Peyer's patch (tissue), 4 donors: ENCODE data around the gene RBM18. TPM values are rescaled to one million over a fixed set of nuclear protein-coding genes. Genes with fewer than 3 reads are reported as not detected.

ENCODE experiments used
- DNase-seq, 3 donors: peaks; one replicate each; pipeline ENCODE4 v3.0.0-alpha.2; 2017 to 2019
- H3K27ac ChIP-seq, 4 donors: fragments of 200-600 bp; sonication (generic); one replicate each; pipeline ENCODE4 v1.5.1; 2016 to 2019
- H3K27me3 ChIP-seq, 2 donors: fragments of 200-600 bp; sonication (generic); one replicate each; pipeline ENCODE4 v1.5.1; 2019
- H3K36me3 ChIP-seq, 3 donors: fragments of 200-600 bp; sonication (generic); one replicate each; pipeline ENCODE4 v1.5.1; 2016 to 2019
- H3K4me1 ChIP-seq, 4 donors: fragments of 200-600 bp; sonication (generic); one replicate each; pipeline ENCODE4 v1.5.1; 2016 to 2019
- H3K4me3 ChIP-seq, 4 donors: fragments of 200-600 bp; sonication (generic); 1 replicate in 3 of 4; 2 replicates in 1 of 4; pipeline ENCODE4 v1.5.1; 2016 to 2019; ENCODE audit warnings: mild to moderate bottlenecking in 1 of 4
- H3K9me3 ChIP-seq, 4 donors: fragments of 200-600 bp; sonication (generic); one replicate each; pipeline ENCODE4 v1.5.1; 2016 to 2019; ENCODE audit warnings: mild to moderate bottlenecking in 1 of 4
- POLR2A ChIP-seq, 2 donors: fragments of 450-650 bp; IDR thresholded peaks; one replicate each; pipeline ENCODE4 v1.5.1; 2017; ENCODE audit warnings: antibody characterized with exemption in 2 of 2, mild to moderate bottlenecking in 2 of 2, moderate library complexity in 2 of 2
- total RNA-seq, 4 donors: library from RNA; depleted of rRNA; stranded (reverse); fragments of >200 nt; gene quantifications; one replicate each; pipeline ENCODE4 v1.1.0, GENCODE V29; 2016
- TF ChIP-seq, protein P1 (sequence below), 6 experiments: fragments of 450-650 bp in 4 of 6; fragments of 200-600 bp in 2 of 6; sonication (generic) in 1 of 6; IDR thresholded peaks; one replicate each; pipeline ENCODE4 v1.5.1; 2017 to 2019; ENCODE audit warnings: antibody characterized with exemption in 6 of 6, mild to moderate bottlenecking in 3 of 6, moderate library complexity in 1 of 6

RBM18 gene
- total RNA-seq, 4 donors from 2014 or later, result 4.5 to 37.1 (median 7.5) TPM

DNA sequence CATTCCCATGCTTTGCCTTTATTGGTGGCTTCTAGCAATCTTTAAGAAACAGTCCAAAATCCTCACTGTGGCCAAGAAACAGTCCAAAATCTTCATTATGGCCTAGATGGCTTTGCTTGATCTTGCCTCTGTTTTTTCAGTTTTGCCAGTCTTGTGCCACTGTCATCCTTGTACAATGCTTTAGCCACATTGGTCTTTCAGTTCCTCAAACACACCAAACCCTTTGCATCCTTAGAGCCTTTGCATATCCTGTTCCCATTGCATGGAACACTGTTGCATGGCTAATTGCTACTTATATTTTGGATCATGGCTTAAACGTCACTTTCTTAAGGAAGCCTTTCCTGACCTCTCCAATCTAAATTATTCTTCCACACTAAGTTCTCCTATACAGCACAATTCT lies 22.1 kb upstream of the RBM18 start:
- Histone ChIP-seq H3K4me3 (no peak overlapping the region), H3K27me3 (no peaks in the 10 kb centered on the region), H3K9me3 (no peaks in the 10 kb centered on the region), H3K4me1 (no peaks in the 10 kb centered on the region), H3K27ac (peak overlapping the region in 1 of 4 donors; percentile 4), H3K36me3 (peaks cover 0 to 53% (median 0%) of the 10 kb centered on the region in 3 donors)
- TF ChIP-seq, protein P1, sequence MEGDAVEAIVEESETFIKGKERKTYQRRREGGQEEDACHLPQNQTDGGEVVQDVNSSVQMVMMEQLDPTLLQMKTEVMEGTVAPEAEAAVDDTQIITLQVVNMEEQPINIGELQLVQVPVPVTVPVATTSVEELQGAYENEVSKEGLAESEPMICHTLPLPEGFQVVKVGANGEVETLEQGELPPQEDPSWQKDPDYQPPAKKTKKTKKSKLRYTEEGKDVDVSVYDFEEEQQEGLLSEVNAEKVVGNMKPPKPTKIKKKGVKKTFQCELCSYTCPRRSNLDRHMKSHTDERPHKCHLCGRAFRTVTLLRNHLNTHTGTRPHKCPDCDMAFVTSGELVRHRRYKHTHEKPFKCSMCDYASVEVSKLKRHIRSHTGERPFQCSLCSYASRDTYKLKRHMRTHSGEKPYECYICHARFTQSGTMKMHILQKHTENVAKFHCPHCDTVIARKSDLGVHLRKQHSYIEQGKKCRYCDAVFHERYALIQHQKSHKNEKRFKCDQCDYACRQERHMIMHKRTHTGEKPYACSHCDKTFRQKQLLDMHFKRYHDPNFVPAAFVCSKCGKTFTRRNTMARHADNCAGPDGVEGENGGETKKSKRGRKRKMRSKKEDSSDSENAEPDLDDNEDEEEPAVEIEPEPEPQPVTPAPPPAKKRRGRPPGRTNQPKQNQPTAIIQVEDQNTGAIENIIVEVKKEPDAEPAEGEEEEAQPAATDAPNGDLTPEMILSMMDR (IDR thresholded peaks at IDR 0.05), result no peak
- TF ChIP-seq POLR2A (IDR thresholded peaks at IDR 0.05), result no peak
- DNase-seq, result no peak

DNA sequence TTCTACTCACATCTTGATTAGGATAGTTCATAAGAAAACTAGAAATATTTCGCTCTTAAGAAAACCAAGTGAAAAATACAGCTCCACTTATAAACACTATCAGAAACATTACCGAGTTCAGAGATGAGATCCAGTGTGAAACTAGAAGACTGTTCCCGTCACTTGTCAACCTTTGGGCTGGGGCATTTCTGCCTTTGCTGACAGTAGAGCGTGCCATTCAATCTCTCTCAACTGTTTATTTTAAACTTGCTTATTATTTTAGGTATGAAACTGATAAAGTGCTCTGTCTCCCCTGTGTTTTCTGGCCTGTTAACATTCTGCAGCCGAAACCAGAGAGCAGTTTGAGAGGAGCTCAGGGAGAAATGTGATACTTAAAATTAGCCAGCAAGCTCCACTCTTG lies 16.7 kb upstream of the RBM18 start:
- Histone ChIP-seq H3K36me3 (peaks cover 0 to 45% (median 0%) of the 10 kb centered on the region in 3 donors), H3K27me3 (no peaks in the 10 kb centered on the region), H3K4me1 (no peaks in the 10 kb centered on the region), H3K27ac (no peak overlapping the region), H3K9me3 (no peaks in the 10 kb centered on the region), H3K4me3 (no peak overlapping the region)
- DNase-seq, result no peak
- no peak for TF ChIP-seq POLR2A (IDR thresholded peaks at IDR 0.05)
- TF ChIP-seq, protein P1 (IDR thresholded peaks at IDR 0.05), result no peak

DNA sequence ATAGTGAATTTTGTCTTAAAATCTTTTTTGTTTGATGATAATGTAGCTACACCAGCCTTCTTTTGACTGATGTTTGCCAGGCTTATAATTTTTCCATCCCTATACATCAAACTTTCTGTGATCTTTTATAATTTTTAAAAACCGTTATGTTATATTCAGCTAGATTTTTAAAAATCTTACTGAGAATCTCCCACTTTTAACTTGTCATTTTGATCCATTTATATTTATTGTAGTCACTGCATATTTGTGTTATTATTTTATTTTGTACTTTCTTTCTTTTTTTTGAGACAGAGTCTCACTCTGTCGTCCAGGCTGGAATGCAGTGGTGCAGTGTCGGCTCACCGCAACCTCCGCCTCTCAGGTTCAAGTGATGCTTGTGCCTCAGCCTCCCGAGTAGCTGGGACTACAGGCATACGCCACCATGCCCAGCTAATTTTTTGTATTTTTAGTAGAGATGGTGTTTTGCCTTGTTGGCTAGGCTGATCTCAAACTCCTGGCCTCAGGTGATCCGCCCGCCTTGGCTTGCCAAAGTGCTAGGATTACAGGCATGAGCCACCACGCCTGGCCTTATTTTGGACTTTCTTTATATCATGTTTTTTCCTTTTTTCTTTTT lies 12.8 kb upstream of the RBM18 start:
- Histone ChIP-seq H3K4me3 (no peak overlapping the region), H3K27me3 (no peaks in the 10 kb centered on the region), H3K9me3 (no peaks in the 10 kb centered on the region), H3K36me3 (peaks cover 0 to 25% (median 0%) of the 10 kb centered on the region in 3 donors), H3K4me1 (no peaks in the 10 kb centered on the region), H3K27ac (no peak overlapping the region)
- TF ChIP-seq, protein P1 (IDR thresholded peaks at IDR 0.05), result no peak
- TF ChIP-seq POLR2A (IDR thresholded peaks at IDR 0.05), result no peak
- DNase-seq, result no peak

DNA sequence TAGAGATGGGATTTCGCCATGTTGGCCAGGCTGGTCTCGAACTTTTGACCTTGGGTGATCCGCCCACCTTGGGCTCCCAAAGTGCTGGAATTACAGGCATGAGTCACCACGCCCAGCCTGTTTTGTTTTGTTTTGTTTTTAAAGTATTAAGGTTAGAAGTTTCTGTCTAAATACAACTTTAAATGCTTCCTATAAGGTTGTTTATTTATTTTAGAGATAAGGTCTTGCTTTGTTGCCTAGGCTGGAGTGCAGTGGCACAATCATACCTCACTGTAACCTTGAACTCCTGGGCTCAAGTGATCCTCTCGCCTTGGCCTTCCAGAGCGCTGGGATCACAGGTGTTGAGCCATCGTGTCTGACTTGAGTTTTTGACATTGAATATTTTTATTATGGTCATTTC lies 11.5 kb upstream of the RBM18 start:
- no peaks in the 10 kb centered on the region for H3K9me3 ChIP-seq
- no peaks in the 10 kb centered on the region for H3K27me3 ChIP-seq
- no peaks in the 10 kb centered on the region for H3K4me1 ChIP-seq
- H3K27ac ChIP-seq, result no peak overlapping the region
- H3K4me3 ChIP-seq, result no peak overlapping the region
- DNase-seq, result no peak
- TF ChIP-seq POLR2A (IDR thresholded peaks at IDR 0.05), result no peak
- TF ChIP-seq, protein P1 (IDR thresholded peaks at IDR 0.05), result no peak
- H3K36me3 ChIP-seq, result peaks cover 0 to 27% (median 0%) of the 10 kb centered on the region in 3 donors

DNA sequence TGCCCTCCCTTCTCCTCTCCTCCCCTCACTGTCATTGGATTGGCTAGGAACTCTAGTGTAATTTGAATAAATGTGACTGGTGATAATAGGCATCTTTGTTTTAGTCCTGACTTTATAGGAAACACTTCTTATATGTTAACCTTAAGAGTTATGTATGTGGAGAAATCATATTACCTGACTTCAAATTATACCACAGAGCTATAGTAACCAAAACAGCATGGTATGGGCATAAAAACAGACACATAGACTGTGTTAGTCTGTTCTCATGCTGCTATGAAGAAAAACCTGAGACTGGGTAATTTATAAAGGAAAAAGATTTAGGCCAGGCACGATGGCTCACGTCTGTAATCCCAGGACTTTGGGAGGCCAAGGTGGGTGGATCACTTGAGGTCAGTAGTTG lies 9.4 kb upstream of the RBM18 start:
- Histone ChIP-seq H3K4me1 (no peaks in the 10 kb centered on the region), H3K36me3 (peaks cover 0 to 21% (median 0%) of the 10 kb centered on the region in 3 donors), H3K27ac (no peak overlapping the region), H3K4me3 (no peak overlapping the region), H3K27me3 (no peaks in the 10 kb centered on the region), H3K9me3 (no peaks in the 10 kb centered on the region)
- no peak for DNase-seq
- TF ChIP-seq, protein P1 (IDR thresholded peaks at IDR 0.05), result no peak
- no peak for TF ChIP-seq POLR2A (IDR thresholded peaks at IDR 0.05)
